Fibroblast of skin of left quadriceps (primary cell): Measurements from ENCODE around the gene CDC34.

Experiments
- DNase-seq, 2 experiments: peaks; one replicate each; pipeline ENCODE4 v3.0.0-alpha.2; 2013; ENCODE audit warnings: low read depth in 2 of 2

The CDC34 gene

GRCh38 chr19:497869-498510 is 33.6 kb upstream of the CDC34 start:
- DNase-seq = no peak

- no peak for DNase-seq
Observed at GRCh38 chr19:498511-498891, 33.1 kb upstream of the CDC34 start.

- DNase-seq = no peak
Observed at GRCh38 chr19:498977-499623, 32.5 kb upstream of the CDC34 start.

GRCh38 chr19:501646-502045 is 29.9 kb upstream of the CDC34 start:
- no peak for DNase-seq

GRCh38 chr19:504616-505015 is 26.9 kb upstream of the CDC34 start:
- no peak for DNase-seq

- DNase-seq = peak; percentile 100
Observed at GRCh38 chr19:506404-507285, 24.9 kb upstream of the CDC34 start.

- DNase-seq = peak in 1 of 2 experiments; percentile 42
Observed at GRCh38 chr19:507286-508203, 24.0 kb upstream of the CDC34 start, which contains the start of gene TPGS1. Gene TPGS1, plus strand, starts transcription at chr19:507497. Its CDS starts 10 bp downstream, at chr19:507507.

GRCh38 chr19:508204-509150 is 23.1 kb upstream of the CDC34 start:
- no peak for DNase-seq

- DNase-seq = peak; percentile 76 to 78
Observed at GRCh38 chr19:510606-511100, 20.9 kb upstream of the CDC34 start.

- peak in 1 of 2 experiments; percentile 40 for DNase-seq
Observed at GRCh38 chr19:511101-511851, 20.3 kb upstream of the CDC34 start.

- DNase-seq = no peak
Observed at GRCh38 chr19:512547-513365, 18.8 kb upstream of the CDC34 start.

- DNase-seq = no peak
Observed at GRCh38 chr19:513368-514165, 18.0 kb upstream of the CDC34 start.

GRCh38 chr19:514166-514663 is 17.3 kb upstream of the CDC34 start:
- no peak for DNase-seq

- peak; percentile 96 to 97 for DNase-seq
Observed at GRCh38 chr19:517721-518597, 13.6 kb upstream of the CDC34 start.

- DNase-seq = no peak
Observed at GRCh38 chr19:518598-519231, 12.8 kb upstream of the CDC34 start.

- DNase-seq = no peak
Observed at GRCh38 chr19:519449-519865, 12.1 kb upstream of the CDC34 start.
